ENCODE results near the gene S100A9.

Gene S100A9

DNA sequence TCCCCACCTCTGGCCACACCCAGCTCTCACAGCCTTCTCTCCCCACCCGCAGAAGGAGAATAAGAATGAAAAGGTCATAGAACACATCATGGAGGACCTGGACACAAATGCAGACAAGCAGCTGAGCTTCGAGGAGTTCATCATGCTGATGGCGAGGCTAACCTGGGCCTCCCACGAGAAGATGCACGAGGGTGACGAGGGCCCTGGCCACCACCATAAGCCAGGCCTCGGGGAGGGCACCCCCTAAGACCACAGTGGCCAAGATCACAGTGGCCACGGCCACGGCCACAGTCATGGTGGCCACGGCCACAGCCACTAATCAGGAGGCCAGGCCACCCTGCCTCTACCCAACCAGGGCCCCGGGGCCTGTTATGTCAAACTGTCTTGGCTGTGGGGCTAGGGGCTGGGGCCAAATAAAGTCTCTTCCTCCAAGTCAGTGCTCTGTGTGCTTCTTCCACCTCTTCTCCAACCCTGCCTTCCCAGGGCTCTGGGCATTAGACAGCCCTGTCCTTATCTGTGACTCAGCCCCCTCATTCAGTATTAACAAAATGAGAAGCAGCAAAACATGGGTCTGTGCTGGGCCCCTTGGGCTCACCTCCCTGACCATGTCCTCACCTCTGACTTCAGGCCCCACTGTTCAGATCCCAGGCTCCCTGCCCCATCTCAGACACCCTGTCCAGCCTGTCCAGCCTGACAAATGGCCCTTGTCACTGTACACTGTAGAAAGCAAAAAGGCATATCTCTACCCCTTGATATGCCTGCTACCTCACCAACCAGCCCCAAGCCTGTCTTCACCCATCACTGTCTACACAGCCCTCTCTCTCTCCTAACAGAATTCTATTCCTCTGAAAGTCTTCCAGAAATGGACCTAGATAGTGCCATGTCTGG, 3.2 kb downstream of the S100A9 start:
- DNase-seq (ENCODE audit: low read depth in 1 of 2, low spot score in 1 of 2) = no peak

DNA sequence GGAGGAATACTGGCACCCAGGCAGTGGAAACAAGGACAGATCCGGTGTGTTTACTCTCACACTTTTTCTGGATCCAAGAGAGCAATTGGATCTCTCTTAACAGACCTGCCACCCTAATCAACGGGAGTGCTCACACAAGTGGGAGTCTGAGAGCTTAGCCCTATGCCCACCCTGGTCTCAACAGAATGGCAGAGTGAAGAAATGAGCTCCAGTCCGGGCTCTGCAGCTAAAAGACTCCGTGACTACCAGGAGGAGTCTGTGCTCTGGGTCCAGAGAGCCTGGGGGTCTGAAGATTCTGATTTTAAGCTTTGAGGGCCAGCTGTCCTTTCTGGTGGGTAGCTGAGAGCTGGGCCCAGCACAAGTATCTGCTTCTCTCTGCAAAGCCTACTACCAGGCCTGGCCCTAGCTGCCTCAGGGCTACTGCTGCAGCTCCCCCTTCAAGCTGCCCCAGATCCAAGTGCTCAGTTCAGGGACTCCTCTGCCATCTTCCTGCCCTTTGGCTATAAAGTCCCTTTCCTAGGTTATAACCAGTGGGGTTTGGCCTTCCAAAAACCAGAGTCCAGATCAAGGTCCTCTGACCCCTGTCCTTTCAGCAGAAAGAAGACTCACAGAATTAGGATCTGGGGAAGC, 3.9 kb downstream of the S100A9 start:
- DNase-seq (ENCODE audit: low read depth in 1 of 2, low spot score in 1 of 2) = no peak

DNA sequence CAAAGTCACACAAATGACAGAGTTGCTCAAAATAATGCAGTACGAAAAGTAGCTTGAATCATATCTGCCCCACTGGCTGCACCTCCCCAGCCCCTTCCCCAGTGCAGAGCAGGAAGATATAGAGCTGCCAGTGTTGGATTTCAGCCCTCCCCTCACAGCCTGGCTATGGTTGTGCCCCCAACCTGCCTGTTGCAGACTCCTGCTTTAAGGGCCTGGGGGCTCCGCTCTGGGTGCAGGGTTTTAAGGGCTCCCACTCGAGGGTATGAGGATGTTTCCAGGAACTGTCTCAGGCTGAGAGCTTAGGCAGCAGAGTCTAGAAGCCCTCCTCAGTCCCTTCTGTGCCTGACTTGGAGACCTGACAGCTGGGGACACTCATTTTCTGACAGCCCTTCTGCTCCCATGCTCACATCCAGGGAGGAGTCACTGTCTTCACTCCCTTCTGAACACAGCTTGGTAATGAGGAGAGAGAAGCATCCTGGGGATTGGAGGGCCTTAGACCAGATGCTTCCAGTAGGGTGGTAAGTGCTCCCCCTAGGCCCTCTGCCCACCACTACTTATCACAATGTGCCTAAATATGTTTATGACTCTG, 4.6 kb downstream of the S100A9 start:
- DNase-seq (ENCODE audit: low read depth in 1 of 2, low spot score in 1 of 2) = no peak

DNA sequence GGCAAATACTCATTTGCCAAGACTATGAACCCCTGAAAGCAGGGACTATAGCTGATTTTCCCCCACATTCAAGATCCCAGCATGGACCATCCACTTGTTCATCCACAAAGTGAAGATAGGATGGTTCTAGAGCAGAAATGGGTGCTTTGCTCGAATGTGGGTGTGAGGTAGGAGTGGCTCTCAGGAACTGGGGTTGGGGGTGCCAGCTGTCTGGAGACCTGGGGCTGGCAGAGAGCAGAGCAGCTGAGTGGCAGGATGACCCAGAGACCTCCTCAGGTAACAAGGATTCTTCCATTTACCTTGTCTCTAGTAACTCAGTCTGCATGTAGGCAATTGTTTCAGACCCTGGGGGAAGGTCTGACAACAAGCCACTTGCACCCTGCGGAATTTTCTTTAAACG, 6.0 kb downstream of the S100A9 start:
- no peak for DNase-seq (ENCODE audit: low read depth in 1 of 2, low spot score in 1 of 2)

DNA sequence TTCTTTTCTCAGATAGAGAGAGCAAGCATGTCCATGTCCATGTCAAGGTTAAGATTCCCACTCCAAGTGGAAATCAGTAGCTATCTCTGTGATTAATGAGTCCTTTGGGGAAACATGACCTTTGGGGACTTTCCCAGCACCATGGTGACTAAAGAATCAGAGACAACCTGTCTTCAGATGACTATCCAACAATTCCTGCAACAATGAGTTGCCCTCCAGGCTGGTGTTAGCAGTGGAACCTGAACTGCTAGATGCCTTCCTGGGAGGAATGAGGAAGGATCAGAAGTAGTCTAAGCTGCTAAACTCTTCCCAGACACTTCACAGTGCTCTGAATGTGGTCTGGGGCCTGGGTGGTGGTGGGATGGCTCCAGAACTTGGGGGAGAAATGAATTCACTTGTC, 6.5 kb downstream of the S100A9 start:
- no peak for DNase-seq (ENCODE audit: low read depth in 1 of 2, low spot score in 1 of 2)

DNA sequence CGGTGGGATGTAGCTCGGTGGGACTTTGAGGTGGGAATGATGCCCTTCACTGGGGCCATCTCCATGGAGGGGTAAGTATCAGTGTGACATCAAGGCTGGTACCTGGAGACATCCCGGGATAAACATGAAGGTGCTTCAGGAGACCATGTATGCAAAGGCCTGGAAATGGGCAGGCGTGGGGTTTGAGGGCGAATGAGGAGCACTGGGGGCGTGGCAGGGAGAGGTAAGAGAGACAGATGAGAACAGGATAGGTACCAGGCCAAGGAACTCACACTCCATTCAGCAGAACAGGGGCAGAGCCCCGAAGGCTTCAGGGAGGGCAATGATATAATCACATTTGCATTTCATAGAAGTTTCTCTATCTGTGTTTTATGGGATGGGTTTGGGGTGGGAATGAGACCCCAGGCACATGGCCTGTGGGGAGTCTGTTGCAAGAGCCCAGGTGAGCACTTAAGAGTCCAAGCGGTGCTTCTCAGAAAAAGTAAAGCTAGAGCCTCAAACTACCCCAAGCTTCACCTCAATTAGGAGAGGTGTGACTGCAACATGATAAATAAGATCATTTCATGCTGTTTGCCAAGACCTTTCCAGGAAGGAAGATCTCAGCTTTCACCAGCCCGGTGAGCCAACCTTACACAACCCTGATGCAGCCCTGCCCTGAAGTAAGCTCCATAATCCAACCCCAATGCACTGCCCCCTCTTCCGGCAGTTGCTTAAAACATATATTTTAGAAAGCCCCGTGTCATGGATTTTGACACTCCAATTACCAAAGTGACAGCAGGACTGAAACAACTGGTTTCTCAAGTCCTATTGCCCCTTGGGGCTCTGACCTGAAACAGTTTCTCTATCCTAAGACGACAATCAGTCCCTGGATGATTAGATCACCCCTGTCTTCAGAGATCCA, 7.4 kb downstream of the S100A9 start:
- DNase-seq (ENCODE audit: low read depth in 1 of 2, low spot score in 1 of 2) = no peak

DNA sequence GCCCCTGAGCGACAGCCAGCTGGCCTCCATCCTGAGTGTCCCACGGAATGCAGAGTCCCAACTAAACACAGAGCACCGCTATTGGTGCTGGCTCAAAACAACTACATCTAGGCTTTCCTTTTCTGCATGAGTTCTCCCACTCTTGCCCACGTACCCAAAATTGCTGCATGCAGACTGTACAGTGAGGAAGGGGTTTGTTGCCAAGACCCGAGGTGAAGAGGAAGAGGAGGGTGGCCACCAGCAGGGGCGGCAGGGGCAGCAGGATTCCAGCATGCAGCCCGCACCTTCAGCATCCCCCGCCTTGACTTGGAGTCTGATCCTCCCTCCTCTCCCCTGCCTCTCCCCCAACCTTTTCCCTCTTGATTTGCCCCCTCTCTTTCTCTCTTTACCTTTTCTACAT, 8.0 kb downstream of the S100A9 start:
- DNase-seq (ENCODE audit: low read depth in 1 of 2, low spot score in 1 of 2) = no peak

DNA sequence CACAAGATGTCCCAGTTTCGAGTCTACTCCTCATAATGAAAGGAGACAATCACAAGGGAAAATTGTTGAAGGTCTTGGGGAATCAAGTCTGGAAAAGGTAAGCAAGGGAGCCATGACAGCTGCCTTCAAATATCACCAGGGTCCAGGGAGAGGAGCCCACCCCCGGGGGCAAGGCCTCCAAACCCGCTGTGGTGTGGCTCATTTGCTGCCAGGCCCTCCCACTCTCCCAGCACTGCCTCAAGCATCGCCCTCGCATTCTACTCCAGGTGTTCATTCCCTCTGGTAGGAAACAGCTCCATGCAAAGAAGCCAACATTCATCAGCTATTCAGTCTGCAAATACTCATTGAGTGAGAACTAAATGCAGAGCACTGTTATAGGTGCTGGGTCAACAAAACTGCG, 8.6 kb downstream of the S100A9 start:
- DNase-seq (ENCODE audit: low read depth in 1 of 2, low spot score in 1 of 2) = no peak

DNA sequence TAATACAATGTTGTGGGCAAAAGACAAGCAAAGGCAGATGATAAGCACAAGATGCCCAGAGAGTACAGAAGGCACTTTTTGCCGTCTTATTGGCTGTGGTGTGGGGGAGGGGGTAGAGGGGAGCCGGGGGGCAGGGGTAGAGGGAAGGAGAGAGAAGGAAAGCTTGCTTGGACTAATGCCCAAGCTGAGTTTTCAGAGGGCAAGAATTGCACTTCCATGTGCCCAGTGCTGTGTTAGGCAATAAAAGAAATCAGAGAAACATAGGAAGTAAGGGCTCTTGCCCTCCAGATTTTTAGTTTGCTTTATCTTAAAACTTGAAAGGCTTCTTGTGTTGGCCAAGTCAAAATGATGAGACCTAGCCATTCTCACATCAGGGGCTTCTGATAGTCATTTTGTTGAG, 9.4 kb downstream of the S100A9 start:
- no peak for DNase-seq (ENCODE audit: low read depth in 1 of 2, low spot score in 1 of 2)

DNA sequence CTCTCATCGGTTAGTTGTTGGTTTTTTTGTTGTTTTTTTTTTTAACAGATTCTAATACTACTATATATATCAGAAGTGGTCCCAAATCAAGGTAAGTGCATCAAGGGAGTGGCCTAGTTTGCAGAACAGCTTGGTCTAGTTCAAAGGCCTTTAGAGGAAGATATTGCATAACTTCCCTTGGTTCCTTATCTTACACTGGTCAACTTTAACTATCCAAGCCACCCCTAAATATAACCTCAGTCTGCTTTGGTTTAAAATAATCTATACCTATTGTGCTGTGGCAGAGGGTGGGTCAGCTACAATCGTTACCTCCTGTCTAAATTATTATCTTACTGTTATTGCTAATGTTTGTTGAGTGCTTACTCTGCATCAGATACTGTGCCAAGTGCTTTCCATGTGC, 10.8 kb downstream of the S100A9 start:
- no peak for DNase-seq (ENCODE audit: low read depth in 1 of 2, low spot score in 1 of 2)

DNA sequence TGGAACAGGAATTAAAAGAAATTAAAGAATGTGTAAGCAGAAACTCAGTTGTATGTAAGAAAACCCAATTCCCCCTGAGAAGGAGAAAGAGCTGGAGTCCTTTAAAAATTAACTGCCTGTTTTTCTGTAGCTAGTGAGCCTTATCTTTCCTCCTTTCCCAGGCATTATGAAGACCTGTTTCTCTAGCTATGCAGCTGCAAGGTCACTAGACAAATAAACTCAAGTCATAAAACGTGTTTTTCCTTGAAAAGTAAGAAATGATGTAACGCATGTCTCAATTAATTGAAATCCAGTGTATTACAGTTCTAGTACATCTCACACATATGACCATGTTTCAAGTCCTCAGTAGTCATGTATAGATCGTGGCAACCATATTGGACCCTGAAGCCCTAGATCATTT, 12.5 kb downstream of the S100A9 start:
- DNase-seq (ENCODE audit: low read depth in 1 of 2, low spot score in 1 of 2) = no peak

DNA sequence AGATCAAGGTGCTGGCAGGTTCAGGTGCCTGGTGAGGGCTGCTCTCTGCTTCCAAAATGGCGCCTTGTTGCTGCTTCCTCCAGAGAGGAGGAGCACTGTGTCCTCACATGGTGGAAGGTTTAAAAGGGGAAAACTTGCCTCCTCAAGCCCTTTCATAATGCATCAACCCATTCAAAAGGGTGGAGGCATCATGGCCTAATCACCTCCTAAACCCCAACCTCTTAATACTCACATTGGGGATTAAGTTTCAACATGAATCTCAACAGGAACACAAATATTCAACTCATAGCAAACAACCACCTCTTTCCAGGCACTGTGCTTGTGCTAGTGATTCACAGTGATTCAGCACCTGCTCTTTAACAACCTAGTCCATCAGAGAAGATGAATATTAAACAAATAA, 13.6 kb downstream of the S100A9 start:
- DNase-seq (ENCODE audit: low read depth in 1 of 2, low spot score in 1 of 2) = no peak

DNA sequence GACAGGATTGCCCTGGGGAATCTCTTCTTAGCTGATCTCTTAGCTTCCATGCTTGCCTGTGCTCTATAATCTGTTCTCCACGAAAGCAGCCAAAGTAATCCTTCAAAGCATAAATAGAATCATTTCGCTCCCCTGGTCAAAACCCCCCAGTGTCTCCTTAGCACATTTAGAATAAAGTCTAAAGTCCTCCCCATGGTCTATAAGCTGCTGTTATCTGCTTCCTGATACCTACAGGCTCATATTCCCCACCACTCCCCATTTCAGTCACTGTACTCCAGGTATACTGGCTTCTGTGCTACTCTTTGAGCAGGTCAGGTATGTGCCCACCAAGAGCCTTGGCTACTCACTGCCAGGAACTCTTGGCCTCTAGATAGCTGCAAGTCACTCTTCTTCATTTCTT, 14.9 kb downstream of the S100A9 start:
- no peak for DNase-seq (ENCODE audit: low read depth in 1 of 2, low spot score in 1 of 2)

DNA sequence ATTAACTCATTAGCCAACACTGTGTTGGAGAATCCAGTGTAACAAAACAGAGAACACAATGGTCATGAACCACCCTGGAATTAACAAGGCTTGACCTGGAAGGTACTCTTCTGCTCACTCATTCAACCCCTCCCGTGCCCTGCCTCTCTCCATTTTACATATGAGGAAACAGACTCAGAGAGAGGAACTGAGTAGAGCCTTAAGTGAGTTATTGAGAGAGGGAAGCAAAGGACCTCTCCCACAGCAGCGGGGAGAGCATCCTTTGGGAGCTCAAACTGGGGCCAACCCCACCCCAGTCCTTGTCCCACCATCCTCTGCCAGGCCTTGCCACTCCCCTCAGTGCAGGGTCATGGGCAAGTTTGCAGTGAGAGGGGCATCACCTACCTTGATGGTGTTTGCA, 16.4 kb downstream of the S100A9 start:
- DNase-seq (ENCODE audit: low read depth in 1 of 2, low spot score in 1 of 2) = no peak

DNA sequence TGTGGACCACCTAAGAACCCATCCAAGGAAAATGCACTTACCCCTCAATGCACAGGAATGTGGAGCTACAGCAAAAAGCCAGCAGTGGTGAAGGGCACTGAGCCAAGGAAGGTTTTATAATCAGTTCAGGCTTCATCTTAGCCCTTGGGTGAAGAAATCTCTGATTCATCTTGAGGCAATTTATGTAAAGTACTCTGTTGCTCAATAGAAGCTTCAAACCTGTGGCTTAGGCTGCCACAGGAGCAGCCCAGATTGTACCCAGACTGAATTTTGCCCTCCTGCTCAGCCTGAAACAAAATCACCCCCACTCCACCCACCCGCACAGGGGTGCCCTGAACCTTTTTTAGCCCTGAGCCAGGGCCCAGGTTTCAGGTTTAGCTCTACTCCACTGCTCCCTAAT, 17.9 kb downstream of the S100A9 start, which contains the start of gene S100A12:
Gene S100A12, minus strand, starts transcription at position 111 of the 400 bp plus-strand sequence. CDS start 1,029 bp downstream, outside the sequence.
- no peak for DNase-seq (ENCODE audit: low read depth in 1 of 2, low spot score in 1 of 2)

DNA sequence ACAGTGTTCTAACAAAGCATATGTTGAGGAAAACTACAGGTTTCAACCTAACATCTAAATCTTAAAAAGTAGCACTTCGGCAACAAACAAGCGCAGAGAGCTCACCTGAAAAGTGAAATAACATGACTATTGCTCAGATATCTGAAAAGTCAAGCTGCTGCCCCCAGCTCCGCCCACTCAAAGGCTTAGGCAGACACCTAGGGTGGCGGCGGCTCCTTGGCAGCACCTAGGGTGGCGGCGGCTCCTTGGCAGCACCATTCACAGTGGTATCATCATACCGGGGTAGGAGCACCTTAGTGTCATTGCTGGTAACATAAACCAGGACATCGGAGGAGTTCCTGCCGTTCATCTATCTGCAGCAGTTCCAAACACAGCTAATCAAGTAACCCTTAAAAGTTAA, 21.9 kb downstream of the S100A9 start:
- no peak for DNase-seq (ENCODE audit: low read depth in 1 of 2, low spot score in 1 of 2)

DNA sequence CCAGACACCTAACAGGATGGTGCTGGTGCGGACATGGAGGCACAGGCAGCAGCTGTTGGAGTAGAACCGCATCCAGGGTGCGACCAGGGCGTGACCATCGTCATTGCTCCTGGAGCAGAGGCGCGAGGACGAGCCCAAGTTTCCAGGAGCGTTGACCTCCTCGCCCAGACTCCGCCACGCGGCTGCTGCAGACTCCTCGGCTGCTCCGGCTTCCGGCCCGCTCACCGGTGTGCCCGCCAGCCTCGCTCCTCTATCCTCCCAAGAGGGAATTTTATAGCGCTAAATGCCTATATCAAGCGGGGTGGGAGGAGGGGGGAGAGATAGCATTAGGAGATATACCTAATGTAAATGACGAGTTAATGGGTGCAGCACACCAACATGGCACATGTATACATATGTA, 23.1 kb downstream of the S100A9 start:
- DNase-seq (ENCODE audit: low read depth in 1 of 2, low spot score in 1 of 2) = no peak

DNA sequence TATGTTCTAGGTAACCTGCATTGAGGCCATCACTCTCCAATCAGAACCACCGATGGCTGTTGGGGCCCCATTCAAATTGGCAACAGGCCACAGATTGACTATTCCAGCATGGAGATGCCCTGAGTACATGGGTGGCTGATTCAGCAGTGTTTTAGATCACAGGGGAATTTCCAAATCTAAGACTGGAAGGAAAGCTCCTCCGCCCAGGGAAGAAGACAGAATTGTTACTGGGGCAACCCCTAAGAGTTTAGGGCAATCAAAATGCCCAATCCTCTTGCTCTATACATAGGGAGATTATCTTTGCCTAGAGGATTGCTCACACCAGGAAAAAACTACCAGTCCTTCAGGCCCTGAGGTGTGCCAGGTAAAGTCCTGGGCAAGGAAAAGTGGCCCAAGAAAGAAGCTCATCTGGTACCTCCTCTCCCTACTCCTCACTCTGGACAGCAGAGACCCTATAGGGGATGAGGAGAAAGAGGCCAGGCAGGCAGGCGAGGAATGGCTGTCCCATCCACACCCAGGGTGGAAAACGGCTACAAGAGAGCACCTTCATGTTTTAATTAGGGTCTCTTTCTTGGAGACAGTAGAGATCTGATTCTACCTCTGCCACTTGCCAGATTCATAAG, 27.4 kb downstream of the S100A9 start:
- DNase-seq (ENCODE audit: low read depth in 1 of 2, low spot score in 1 of 2) = no peak

DNA sequence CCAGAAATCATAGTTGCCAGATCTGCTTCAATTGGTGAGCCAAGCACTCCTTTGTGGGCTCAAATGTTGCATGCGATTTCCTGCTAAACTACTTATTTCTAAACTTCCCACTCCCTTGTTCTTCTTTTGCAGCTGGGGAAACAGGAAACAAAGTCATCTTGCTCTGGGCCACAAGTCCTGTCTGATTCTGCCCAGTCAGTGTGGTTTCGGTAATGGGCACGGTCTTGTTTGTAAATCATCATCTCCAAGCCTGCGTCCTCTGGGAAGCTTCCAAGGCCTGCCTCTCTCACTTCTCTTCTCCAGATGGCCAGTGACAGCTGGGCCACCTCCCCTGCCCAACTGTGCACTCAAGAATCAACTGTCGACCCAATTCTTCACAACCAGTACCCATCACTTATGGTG, 28.8 kb downstream of the S100A9 start:
- no peak for DNase-seq (ENCODE audit: low read depth in 1 of 2, low spot score in 1 of 2)

DNA sequence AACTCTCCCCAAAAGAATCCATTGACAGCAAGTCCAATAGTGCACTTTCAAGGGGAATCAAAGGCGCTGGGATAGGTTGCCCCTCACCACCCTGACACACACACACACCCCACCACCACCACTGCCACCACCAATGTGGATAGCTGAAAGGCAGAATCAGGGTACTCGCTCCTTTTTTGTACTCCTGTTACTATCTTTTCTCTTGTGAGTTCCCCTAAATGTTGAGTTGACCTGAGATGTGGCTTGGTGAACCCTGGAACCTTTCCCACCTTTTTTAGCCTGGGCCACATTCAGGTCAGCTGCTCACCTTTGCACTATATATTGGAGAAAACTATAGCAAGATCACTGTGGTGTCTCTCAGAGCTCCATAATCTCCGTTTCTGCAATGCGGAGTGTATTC, 29.3 kb downstream of the S100A9 start:
- DNase-seq (ENCODE audit: low read depth in 1 of 2, low spot score in 1 of 2) = no peak

DNA sequence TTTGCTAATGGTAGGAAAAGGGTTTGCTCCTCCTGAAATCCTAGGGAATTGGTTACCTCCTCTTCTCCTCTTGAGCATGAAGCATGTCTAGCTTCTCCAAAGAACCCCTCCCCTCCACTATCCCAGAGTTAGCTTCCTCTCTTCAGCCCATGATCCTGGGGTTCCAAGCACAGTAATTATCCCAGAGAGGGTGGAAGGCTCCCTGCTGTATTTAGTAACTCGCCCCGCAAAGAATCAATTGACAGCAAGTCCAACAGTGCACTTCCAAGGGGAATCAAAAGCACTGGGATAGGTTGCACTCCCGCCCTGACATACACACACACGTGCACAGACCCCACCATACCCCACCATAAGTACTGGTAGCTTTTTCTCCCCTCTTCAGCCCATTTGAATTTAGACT, 30.1 kb downstream of the S100A9 start:
- no peak for DNase-seq (ENCODE audit: low read depth in 1 of 2, low spot score in 1 of 2)
